ENCODE measurements around the gene PLCXD3.

PLCXD3 gene

GRCh38 chr5:41452506-41452905, 57.9 kb downstream of the PLCXD3 start:
- H3K36me3 Mint-ChIP-seq (ENCODE audit: low read depth): no peaks in the 10 kb centered on the region
- H3K9me3 Mint-ChIP-seq: peaks cover 4% of the 10 kb centered on the region
- no peaks in the 10 kb centered on the region for H3K27me3 Mint-ChIP-seq
- H3K4me3 Mint-ChIP-seq: no peak overlapping the region
- no peak for DNase-seq
- H3K4me1 Mint-ChIP-seq: no peaks in the 10 kb centered on the region
- ATAC-seq: no peak
- H3K27ac Mint-ChIP-seq: no peak overlapping the region

- DNase-seq: no peak
- Mint-ChIP-seq H3K4me1 (no peaks in the 10 kb centered on the region), H3K4me3 (no peak overlapping the region), H3K36me3 (ENCODE audit: low read depth) (no peaks in the 10 kb centered on the region), H3K27ac (no peak overlapping the region), H3K9me3 (no peaks in the 10 kb centered on the region), H3K27me3 (no peaks in the 10 kb centered on the region)
- ATAC-seq: no peak
Observed at GRCh38 chr5:41447650-41448510, 62.5 kb downstream of the PLCXD3 start.

GRCh38 chr5:41445937-41446563, 64.4 kb downstream of the PLCXD3 start:
- H3K4me3 Mint-ChIP-seq: no peak overlapping the region
- DNase-seq (no peak), ATAC-seq (no peak)
- no peaks in the 10 kb centered on the region for H3K36me3 Mint-ChIP-seq (ENCODE audit: low read depth)
- H3K27me3 Mint-ChIP-seq: no peaks in the 10 kb centered on the region
- H3K9me3 Mint-ChIP-seq: no peaks in the 10 kb centered on the region
- H3K27ac Mint-ChIP-seq: no peak overlapping the region
- H3K4me1 Mint-ChIP-seq: no peaks in the 10 kb centered on the region

- H3K4me3 Mint-ChIP-seq: no peak overlapping the region
- H3K27me3 Mint-ChIP-seq: no peaks in the 10 kb centered on the region
- no peak overlapping the region for H3K27ac Mint-ChIP-seq
- no peaks in the 10 kb centered on the region for H3K9me3 Mint-ChIP-seq
- DNase-seq (no peak), ATAC-seq (no peak)
- no peaks in the 10 kb centered on the region for H3K36me3 Mint-ChIP-seq (ENCODE audit: low read depth)
- no peaks in the 10 kb centered on the region for H3K4me1 Mint-ChIP-seq
Observed at GRCh38 chr5:41435276-41435675, 75.1 kb downstream of the PLCXD3 start.

GRCh38 chr5:41433552-41434181, 76.7 kb downstream of the PLCXD3 start:
- H3K4me3 Mint-ChIP-seq: no peak overlapping the region
- no peaks in the 10 kb centered on the region for H3K9me3 Mint-ChIP-seq
- no peaks in the 10 kb centered on the region for H3K4me1 Mint-ChIP-seq
- no peak overlapping the region for H3K27ac Mint-ChIP-seq
- H3K27me3 Mint-ChIP-seq: no peaks in the 10 kb centered on the region
- ATAC-seq (no peak), DNase-seq (no peak)
- no peaks in the 10 kb centered on the region for H3K36me3 Mint-ChIP-seq (ENCODE audit: low read depth)

- H3K4me3 Mint-ChIP-seq: no peak overlapping the region
Observed at GRCh38 chr5:41432481-41433253, 77.7 kb downstream of the PLCXD3 start.

GRCh38 chr5:41427505-41427904, 82.9 kb downstream of the PLCXD3 start:
- no peaks in the 10 kb centered on the region for H3K4me1 Mint-ChIP-seq
- DNase-seq (no peak), ATAC-seq (no peak)
- no peaks in the 10 kb centered on the region for H3K36me3 Mint-ChIP-seq (ENCODE audit: low read depth)
- no peaks in the 10 kb centered on the region for H3K9me3 Mint-ChIP-seq
- no peak overlapping the region for H3K27ac Mint-ChIP-seq
- H3K4me3 Mint-ChIP-seq: no peak overlapping the region
- no peaks in the 10 kb centered on the region for H3K27me3 Mint-ChIP-seq

More at GRCh38 chr5:41432481-41433253, 77.7 kb downstream of the PLCXD3 start:
- H3K36me3 Mint-ChIP-seq (ENCODE audit: low read depth): no peaks in the 10 kb centered on the region
- H3K27me3 Mint-ChIP-seq: no peaks in the 10 kb centered on the region
- no peaks in the 10 kb centered on the region for H3K9me3 Mint-ChIP-seq
- H3K27ac Mint-ChIP-seq: no peak overlapping the region
- H3K4me1 Mint-ChIP-seq: no peaks in the 10 kb centered on the region
- ATAC-seq (no peak), DNase-seq (no peak)

GRCh38 chr5:41425736-41426135, 84.7 kb downstream of the PLCXD3 start:
- no peaks in the 10 kb centered on the region for H3K4me1 Mint-ChIP-seq
- no peaks in the 10 kb centered on the region for H3K36me3 Mint-ChIP-seq (ENCODE audit: low read depth)
- H3K9me3 Mint-ChIP-seq: no peaks in the 10 kb centered on the region
- no peaks in the 10 kb centered on the region for H3K27me3 Mint-ChIP-seq
- no peak overlapping the region for H3K27ac Mint-ChIP-seq
- no peak for ATAC-seq
- DNase-seq: no peak
- H3K4me3 Mint-ChIP-seq: no peak overlapping the region

GRCh38 chr5:41420492-41421067, 89.8 kb downstream of the PLCXD3 start:
- no peaks in the 10 kb centered on the region for H3K27me3 Mint-ChIP-seq
- no peaks in the 10 kb centered on the region for H3K36me3 Mint-ChIP-seq (ENCODE audit: low read depth)
- no peaks in the 10 kb centered on the region for H3K9me3 Mint-ChIP-seq
- no peaks in the 10 kb centered on the region for H3K4me1 Mint-ChIP-seq
- H3K4me3 Mint-ChIP-seq: no peak overlapping the region
- ATAC-seq (no peak), DNase-seq (no peak)
- H3K27ac Mint-ChIP-seq: no peak overlapping the region

- no peaks in the 10 kb centered on the region for H3K27me3 Mint-ChIP-seq
- H3K9me3 Mint-ChIP-seq: no peaks in the 10 kb centered on the region
- H3K36me3 Mint-ChIP-seq (ENCODE audit: low read depth): no peaks in the 10 kb centered on the region
- H3K4me1 Mint-ChIP-seq: no peaks in the 10 kb centered on the region
- H3K27ac Mint-ChIP-seq: no peak overlapping the region
- ATAC-seq (no peak), DNase-seq (no peak)
- H3K4me3 Mint-ChIP-seq: no peak overlapping the region
Observed at GRCh38 chr5:41418220-41419031, 92.0 kb downstream of the PLCXD3 start.

- ATAC-seq (no peak), DNase-seq (no peak)
- no peaks in the 10 kb centered on the region for H3K27me3 Mint-ChIP-seq
- no peaks in the 10 kb centered on the region for H3K4me1 Mint-ChIP-seq
- H3K27ac Mint-ChIP-seq: no peak overlapping the region
- H3K36me3 Mint-ChIP-seq (ENCODE audit: low read depth): no peaks in the 10 kb centered on the region
- H3K9me3 Mint-ChIP-seq: no peaks in the 10 kb centered on the region
- no peak overlapping the region for H3K4me3 Mint-ChIP-seq
Observed at GRCh38 chr5:41416336-41416735, 94.1 kb downstream of the PLCXD3 start.

- H3K36me3 Mint-ChIP-seq (ENCODE audit: low read depth): no peaks in the 10 kb centered on the region
- ATAC-seq: no peak
Observed at GRCh38 chr5:41415242-41415641, 95.2 kb downstream of the PLCXD3 start.

GRCh38 chr5:41414598-41414997, 95.8 kb downstream of the PLCXD3 start:
- H3K4me1 Mint-ChIP-seq: no peaks in the 10 kb centered on the region
- no peaks in the 10 kb centered on the region for H3K27me3 Mint-ChIP-seq
- H3K9me3 Mint-ChIP-seq: no peaks in the 10 kb centered on the region
- no peak overlapping the region for H3K4me3 Mint-ChIP-seq
- H3K27ac Mint-ChIP-seq: no peak overlapping the region
- ATAC-seq (no peak), DNase-seq (no peak)
- no peaks in the 10 kb centered on the region for H3K36me3 Mint-ChIP-seq (ENCODE audit: low read depth)

More at GRCh38 chr5:41415242-41415641, 95.2 kb downstream of the PLCXD3 start:
- Mint-ChIP-seq H3K27ac (no peak overlapping the region), H3K4me3 (no peak overlapping the region), H3K27me3 (no peaks in the 10 kb centered on the region), H3K4me1 (no peaks in the 10 kb centered on the region), H3K9me3 (no peaks in the 10 kb centered on the region)
- DNase-seq: no peak

Measured in activated naive CD8-positive, alpha-beta T cell treated with anti-CD3 and anti-CD28 coated beads, Interleukin-2, amount 50 U/mL, for 24 hours (primary cell).